GM19328 (cell line): ENCODE data around the gene RAB15.
"Not testable (repeated sequence)": the region's sequence is repeated elsewhere in the genome, so short reads cannot be mapped to it uniquely, and the experiment has no call there.

Experiments
- ATAC-seq: cut with Tn5 transposase; IDR thresholded peaks from one replicate; pipeline ENCODE4 v1.9.1; 2021; ENCODE audit warnings: mild to moderate bottlenecking, moderate library complexity; ENCODE audit not compliant: unreplicated experiment

RAB15 gene

DNA sequence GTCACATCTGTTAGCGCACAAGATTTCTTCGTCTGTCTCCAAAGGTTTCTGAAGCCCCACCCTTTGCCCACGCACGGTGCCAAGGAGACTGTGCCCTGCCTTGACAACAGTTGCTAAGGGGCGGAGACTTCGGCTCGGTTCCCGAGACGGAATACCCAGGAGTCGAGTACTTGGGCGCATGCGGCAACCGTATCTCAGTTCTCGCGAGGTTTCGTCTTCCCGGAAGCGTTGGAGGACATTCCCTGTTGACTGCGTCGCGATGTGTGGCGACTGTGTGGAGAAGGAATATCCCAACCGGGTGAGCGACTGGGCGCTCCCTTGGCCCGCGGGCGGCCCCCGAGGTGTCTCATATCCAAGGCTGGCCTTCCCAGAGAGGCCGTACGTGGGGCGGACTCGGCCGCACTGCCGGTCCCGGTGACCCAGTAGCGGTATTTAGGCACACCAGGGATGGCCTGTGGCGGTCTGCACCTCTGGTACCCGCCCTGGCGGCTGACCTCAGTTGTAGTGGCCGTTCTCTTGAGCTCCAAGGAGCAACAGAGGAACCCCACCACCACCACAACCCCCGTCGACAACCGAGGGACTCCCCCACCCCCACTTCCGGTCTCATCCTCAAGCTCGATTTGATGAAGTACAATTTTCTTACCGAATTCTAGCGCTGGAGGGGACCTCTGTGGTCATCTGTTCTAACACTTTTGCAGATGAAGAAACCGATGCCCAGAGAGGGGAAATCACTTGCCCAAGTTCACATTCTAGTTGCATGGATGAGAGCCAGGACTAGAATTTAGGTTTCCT lies 57.7 kb downstream of the RAB15 start, which contains the start of gene CHURC1:
Gene CHURC1 (plus strand): TSS at position 219 of the 792 bp plus-strand sequence. CDS start 41 bp downstream, at position 260.
- ATAC-seq: peak; percentile 95

DNA sequence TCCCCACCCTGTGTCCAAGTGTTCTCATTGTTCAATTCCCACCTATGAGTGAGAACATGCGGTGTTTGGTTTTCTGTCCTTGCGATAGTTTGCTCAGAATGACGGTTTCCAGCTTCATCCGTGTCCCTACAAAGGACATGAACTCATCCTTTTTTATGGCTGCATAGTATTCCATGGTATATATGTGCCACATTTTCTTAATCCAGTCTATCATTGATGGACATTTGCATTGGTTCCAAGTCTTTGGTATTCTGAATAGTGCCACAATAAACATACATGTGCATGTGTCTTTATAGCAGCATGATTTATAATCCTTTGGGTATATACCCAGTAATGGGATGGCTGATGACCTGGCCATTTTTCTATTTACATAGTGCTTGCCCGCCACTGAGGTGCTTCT lies 58.7 kb downstream of the RAB15 start:
- ATAC-seq: not testable (repeated sequence)

DNA sequence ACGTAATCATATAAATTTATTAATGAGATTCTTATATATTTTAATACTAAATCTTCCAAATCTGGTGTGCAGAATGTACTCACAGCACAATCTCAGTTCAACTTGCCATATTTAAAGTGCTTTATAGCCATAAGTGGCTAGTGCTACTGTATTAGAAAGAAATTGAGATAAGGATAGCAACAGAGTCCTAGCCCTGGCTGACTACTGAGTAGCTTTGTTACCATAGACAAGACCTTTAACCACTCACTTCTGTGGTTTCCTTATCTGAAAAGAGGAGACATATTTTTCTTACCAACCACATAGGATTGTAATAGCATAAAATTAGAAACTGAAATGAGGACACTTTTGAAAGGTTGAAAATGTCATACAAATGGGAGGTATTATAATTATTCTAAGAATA lies 59.9 kb downstream of the RAB15 start:
- ATAC-seq: no peak

DNA sequence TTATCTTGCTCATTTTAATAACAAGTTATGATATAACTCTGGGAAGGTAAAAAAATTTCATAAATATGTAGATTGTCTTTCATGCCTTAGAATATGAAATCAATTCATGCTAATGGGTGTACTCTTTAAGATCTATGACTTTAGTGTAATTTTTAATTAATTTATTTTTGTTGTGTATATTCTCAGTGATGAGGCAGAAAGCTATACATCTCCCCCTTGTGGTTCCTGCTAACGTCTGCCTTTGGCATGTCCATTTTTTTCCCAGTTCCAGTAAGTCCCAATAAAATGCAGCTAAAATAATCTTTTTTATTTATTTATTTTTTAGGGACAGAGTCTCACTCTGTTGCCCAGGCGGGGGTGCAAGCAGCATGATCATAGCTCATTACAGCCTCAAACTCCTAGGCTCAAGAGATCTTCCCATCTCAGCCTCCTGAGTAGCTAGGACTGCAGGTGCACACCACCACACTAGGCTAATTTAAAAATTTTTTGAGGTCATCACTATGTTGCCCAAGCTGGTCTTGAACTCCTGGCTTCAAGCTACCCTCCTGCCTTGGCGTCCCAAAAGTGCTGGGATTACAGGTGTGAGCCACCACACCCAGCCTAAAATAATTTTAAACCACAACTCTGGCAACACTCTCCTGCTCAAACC lies 61.2 kb downstream of the RAB15 start:
- no peak for ATAC-seq

DNA sequence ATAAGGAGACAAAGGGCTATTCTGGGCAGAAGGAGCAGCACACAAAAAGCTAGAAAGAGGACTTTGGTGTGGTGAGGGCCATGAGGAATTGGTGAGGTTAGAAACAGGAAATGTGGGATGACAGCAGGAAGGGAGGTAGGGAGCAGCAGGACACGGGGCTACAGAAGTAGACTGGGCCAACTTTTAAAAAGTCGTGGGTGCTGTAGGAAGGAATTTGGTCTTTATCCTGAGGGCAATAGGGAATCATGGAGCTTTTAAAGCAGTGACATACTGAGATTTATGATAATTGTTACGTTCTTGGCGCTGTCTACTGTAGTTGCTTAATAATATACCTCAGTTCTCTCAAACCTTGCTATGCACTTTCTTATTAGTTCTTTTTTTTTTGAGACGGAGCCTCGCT lies 66.1 kb downstream of the RAB15 start:
- no peak for ATAC-seq

DNA sequence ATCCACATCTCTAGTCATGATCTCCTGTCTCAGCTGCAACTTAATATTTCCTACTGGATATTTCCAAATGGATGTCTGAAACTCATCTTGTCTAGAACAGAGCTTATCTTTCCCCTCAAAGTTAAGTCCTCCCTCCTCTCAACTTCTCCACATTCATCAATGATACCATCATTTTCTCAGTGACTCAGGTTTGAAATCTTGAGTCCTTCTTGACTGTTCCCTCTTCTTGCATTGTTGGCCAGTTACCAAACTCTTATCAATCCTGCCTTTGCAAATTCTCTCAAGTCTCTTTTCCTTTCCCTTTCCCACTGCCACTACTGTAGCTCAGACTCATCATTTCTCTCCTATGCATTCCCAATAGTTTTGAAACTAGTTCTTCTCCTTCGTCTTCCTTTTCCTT lies 72.2 kb downstream of the RAB15 start:
- no peak for ATAC-seq
